Choroid plexus epithelial cell (primary cell): ENCODE data around the gene CHN2.

Source experiments
- DNase-seq: peaks from one replicate; pipeline ENCODE4 v3.0.0-alpha.2; 2010; ENCODE audit warnings: low read depth
- H3K4me3 ChIP-seq: 2 replicates; pipeline ENCODE4 v1.5.1; 2011; ENCODE audit warnings: low read depth, mild to moderate bottlenecking, control low read depth, low read length, moderate library complexity
- TF ChIP-seq, protein P1 (sequence below): conservative IDR thresholded peaks from 2 replicates; pipeline ENCODE4 v1.5.1; 2011; ENCODE audit warnings: low read depth, mild to moderate bottlenecking, control low read depth, inconsistent platforms, low read length, moderate library complexity

CHN2 gene

DNA sequence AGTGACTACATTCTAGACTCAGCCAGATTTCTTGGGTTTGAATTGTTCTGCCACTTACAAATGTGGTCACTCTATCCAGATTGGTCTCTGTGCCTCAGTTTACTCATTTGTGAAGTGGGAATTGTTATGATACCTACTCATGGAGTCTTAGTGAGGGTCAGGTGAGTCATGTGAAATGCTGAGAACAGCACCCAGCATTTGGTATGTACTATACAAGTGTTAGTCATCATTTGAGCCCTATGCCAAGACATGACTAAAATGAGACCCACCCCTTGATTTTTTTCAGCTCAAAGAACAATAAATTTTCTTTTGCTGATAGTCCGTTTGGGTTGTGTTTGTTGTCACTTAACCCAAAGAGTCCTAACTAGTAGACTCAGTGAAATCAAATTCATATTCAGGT is 92.8 kb downstream of the CHN2 start:
- TF ChIP-seq, protein P1, sequence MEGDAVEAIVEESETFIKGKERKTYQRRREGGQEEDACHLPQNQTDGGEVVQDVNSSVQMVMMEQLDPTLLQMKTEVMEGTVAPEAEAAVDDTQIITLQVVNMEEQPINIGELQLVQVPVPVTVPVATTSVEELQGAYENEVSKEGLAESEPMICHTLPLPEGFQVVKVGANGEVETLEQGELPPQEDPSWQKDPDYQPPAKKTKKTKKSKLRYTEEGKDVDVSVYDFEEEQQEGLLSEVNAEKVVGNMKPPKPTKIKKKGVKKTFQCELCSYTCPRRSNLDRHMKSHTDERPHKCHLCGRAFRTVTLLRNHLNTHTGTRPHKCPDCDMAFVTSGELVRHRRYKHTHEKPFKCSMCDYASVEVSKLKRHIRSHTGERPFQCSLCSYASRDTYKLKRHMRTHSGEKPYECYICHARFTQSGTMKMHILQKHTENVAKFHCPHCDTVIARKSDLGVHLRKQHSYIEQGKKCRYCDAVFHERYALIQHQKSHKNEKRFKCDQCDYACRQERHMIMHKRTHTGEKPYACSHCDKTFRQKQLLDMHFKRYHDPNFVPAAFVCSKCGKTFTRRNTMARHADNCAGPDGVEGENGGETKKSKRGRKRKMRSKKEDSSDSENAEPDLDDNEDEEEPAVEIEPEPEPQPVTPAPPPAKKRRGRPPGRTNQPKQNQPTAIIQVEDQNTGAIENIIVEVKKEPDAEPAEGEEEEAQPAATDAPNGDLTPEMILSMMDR: no peak
- no peak overlapping the region for H3K4me3 ChIP-seq
- peak; percentile 88 for DNase-seq

DNA sequence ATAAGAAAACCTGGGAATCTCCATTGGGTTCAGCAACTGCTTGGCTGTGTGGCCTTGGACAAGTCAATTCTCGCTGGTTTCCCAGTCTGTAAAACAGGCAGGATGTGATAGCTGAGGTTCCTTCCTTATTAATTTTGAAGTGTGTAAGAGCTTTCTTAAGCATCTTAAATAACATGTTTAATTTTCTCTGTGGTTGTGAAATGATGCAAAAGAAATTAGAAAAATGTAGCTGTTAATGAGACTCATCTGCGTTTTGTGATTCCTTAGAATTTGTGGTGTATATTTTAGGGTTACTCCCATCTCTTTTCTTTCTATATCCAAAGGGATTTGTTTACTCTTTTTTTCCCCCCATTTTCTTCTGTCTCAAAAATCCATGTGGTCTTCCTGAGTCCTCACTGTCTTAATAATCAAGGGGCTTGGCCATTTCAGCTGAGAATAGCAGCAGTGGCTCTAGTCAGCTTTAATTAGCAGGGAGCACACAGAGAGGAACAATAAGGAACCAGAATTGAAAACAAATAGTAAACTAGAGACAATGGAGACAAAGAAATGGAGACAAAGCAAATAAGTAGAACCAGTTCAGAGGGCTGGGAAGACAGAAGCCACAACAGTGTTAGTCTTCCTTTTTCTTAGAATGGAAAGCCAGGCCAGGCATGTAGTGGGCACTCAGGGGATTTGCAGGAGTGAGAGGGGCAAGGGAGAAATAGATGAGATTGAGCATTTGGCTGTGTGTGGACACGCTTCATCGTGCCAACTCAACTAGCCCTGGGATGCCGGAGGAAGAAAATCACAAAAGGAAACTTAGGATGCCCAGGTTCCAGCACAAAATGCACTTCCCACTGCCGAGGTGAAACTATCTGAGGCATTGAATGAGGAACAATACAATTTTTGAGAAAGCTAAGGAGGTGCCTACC is 93.9 kb downstream of the CHN2 start:
- TF ChIP-seq, protein P1: no peak
- no peak for DNase-seq
- no peak overlapping the region for H3K4me3 ChIP-seq

DNA sequence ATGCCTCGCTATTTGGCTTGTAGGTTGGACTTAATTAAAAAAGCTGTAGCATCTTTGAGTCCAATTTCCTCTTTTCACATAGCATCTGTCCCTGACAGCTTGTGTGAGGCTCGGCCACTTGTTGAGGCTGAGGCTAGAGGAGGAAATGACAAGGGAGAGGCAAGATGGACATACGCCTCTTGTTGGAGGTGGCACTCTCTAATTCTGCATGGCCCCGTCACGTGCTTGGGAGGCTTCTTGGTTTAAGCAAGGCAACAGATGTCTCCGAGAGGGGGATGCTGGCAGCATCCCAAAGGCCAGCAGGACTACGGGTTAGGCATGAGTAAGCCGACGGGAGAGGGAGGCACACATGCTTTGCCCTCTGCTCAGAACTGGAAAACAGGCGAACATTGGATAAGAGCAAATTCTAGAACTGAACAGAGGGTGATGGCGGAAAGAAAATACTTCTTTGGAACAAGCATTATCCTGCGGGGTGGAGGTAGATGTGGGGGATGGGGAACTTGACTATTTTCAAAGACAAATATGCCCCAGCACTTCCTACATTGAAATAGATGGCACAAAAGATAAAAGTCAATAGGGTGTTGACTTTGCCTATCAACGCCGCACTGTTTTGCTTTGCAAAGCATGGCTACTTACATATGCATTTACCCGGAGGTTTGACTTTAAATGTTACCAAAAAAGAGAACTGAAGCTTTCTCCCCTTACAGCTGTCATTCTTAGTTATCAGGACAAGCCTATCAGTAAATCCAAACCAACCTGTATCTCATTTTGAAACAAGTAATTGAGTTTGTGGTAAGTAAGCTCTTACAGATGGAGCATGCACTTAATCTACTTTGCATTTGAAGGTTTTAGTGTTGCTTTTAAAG is 94.8 kb downstream of the CHN2 start:
- DNase-seq: peak; percentile 50
- TF ChIP-seq, protein P1: no peak
- H3K4me3 ChIP-seq: no peak overlapping the region

DNA sequence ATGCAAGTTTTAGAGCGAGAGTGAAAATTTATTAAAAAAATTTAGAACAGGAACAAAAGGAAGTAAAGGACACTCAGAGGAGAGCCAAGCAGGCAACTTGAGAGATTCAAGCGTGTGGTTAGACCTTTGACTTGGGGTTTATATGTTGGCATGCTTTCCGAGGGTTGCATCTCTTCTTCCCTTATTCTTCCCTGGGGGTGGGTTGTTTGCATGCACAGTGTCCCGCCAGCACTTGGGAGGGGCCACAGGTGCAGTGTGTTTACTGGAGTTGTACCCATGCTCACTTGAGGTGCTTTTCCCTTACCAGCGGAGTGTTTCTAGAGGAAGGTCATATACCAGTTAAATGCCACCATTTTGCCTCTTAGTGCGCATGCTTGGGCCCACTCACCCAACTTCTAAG is 96.3 kb downstream of the CHN2 start:
- TF ChIP-seq, protein P1: no peak
- DNase-seq: no peak
- H3K4me3 ChIP-seq: no peak overlapping the region

DNA sequence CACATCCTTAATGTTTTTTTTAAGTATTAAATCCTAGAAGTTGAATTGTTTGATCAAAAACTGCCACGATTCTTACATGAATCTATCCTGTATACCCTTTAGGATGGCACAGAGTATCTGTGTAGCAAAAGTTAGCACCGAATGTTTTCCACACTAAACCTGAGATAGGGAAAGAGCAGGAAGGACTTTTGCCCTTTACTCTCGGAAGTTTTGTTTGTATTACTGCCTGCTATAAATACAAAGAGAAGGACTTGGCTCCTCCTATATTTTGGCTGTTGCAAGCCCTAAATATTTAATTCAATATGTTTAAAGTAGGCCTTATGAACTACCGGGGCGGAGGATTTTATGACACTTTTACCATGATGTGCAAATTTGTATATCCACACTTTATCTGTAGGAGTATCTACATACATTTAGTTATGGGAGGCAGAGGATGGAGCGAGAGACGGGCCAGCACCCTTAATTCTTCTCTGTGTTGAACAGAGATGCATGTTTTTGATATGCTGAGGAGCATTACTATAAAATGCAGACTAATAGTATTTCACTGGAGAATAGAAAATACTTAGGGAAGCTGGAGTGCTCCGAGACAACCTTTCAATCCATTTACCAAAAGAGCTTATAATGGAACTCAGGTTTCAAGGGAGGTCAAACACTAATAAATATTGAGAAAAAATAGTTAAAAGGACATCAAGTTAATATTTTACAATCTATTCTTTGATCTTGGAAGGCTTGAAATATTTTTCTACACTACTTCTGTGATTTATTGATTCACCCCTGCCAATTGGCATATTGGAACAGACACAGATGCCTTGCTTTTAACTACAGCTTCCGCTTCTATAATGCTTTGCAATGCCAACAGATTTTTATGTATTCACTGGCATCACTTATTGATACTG is 97.4 kb downstream of the CHN2 start:
- no peak for DNase-seq
- H3K4me3 ChIP-seq: no peak overlapping the region
- TF ChIP-seq, protein P1: no peak

DNA sequence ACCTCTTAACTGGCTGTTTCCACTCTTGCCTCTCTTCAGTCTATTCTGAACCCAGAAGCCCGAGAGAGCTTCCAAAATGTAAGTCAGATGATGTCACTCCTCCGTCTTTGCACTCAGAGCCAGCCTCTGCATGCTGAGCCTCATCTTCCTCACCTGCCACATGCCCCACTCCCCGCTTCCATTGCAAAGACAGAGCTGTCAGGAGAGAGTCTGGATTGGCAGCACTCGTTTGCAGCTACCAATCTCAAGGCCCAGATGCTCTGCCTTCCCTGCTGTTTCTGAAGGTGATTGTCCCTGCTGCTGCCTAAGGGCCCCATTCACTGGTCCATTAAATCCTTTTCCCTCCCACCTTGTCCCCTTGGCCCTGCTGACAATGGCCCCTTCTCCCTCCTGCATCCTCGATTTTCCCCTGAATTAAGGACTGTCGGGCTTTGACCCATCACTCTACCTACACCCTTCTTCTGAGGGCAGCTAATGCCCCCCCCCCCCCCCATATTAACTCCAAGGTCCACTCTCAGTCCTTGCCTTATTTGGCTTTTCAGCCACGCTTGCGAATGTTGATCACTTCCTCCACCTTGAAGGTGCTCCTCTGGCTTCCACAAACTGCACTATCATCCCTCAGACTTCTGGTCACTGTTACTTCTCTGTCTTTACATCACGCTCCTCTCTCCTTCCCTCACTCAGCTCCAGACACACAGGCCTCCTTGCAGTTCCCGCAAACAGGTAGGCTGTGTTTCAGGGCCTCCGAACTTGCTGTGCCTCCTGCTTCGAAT is 98.5 kb downstream of the CHN2 start:
- TF ChIP-seq, protein P1: no peak
- H3K4me3 ChIP-seq: no peak overlapping the region
- no peak for DNase-seq
